Measurements from ENCODE around the gene LFNG.

GRCh38 chr7:2478800-2479199, 40.8 kb upstream of the LFNG start:
- no peak for TF ChIP-seq FUS (optimal IDR thresholded peaks at IDR 0.05; ENCODE audit: low read depth, low read length)
- TF ChIP-seq MTA1 (IDR thresholded peaks at IDR 0.05; ENCODE audit: borderline replicate concordance), result no peak
- TF ChIP-seq CTCF (IDR thresholded peaks at IDR 0.05 in 2 of 3, conservative IDR thresholded peaks at IDR 0.05 in 1 of 3; ENCODE audit: insufficient read depth in 2 of 3, low read depth in 1 of 3, low read length in 3 of 3), result no peak
- TF ChIP-seq ZNF274 (IDR thresholded peaks at IDR 0.05; ENCODE audit: borderline replicate concordance, low read depth, low read length), result no peak
- TF ChIP-seq GABPA (tag; conservative IDR thresholded peaks at IDR 0.05; ENCODE audit: low read depth), result no peak
- no peak for TF ChIP-seq HDAC2 (IDR thresholded peaks at IDR 0.05)
- no peak for TF ChIP-seq ZC3H4 (CRISPR knock-in tag; IDR thresholded peaks at IDR 0.05; ENCODE audit: borderline replicate concordance)
